T47D (cell line): Measurements from ENCODE around the gene CELSR1.
A peak's percentile ranks its signal among the peaks of the same experiment; 100 is the strongest.

Experiments
- DNase-seq, 2 experiments: peaks; one replicate each; pipeline versions ENCODE4 v3.0.0 to v3.0.0-alpha.2; 2011 to 2012; ENCODE audit warnings: low read depth in 1 of 2, low spot score in 1 of 2
- JUND ChIP-seq: IDR thresholded peaks from 2 replicates; pipeline ENCODE4 v1.6.1; 2012; ENCODE audit warnings: low read depth
- in situ Hi-C: cut with HindIII; loops from 2 replicates; pipeline ENCODE4 v1.10.0; 2016; ENCODE audit warnings: low sequenced_read_pairs, low pct_unique_long_range_greater_than_20kb

Gene CELSR1

GRCh38 chr22:46449116-46449691 is 88.2 kb downstream of the CELSR1 start:
- DNase-seq, result no peak
- TF ChIP-seq JUND, result no peak
- in situ Hi-C loops, result no loop called here

GRCh38 chr22:46448333-46448732 is 89.1 kb downstream of the CELSR1 start:
- DNase-seq, result no peak
- no peak for TF ChIP-seq JUND
- in situ Hi-C loops, result no loop called here

GRCh38 chr22:46447906-46448305 is 89.5 kb downstream of the CELSR1 start:
- in situ Hi-C loops, result no loop called here
- TF ChIP-seq JUND, result no peak
- no peak for DNase-seq

GRCh38 chr22:46446799-46447198 is 90.6 kb downstream of the CELSR1 start:
- in situ Hi-C loops, result no loop called here
- peak in 1 of 2 experiments; percentile 30 for DNase-seq
- TF ChIP-seq JUND, result no peak

GRCh38 chr22:46445771-46446420 is 91.5 kb downstream of the CELSR1 start:
- in situ Hi-C loops, result no loop called here
- no peak for DNase-seq
- no peak for TF ChIP-seq JUND

- TF ChIP-seq JUND, result no peak
- DNase-seq, result peak; percentile 41 to 82
- in situ Hi-C loops, result no loop called here
Measured at GRCh38 chr22:46444390-46444854, 93.0 kb downstream of the CELSR1 start.

GRCh38 chr22:46443850-46444389 is 93.5 kb downstream of the CELSR1 start:
- DNase-seq, result peak in 1 of 2 experiments; percentile 41
- in situ Hi-C loops, result no loop called here
- no peak for TF ChIP-seq JUND

- DNase-seq, result no peak
- TF ChIP-seq JUND, result no peak
- in situ Hi-C loops, result no loop called here
Measured at GRCh38 chr22:46442217-46442853, 95.1 kb downstream of the CELSR1 start.

GRCh38 chr22:46439576-46440465 is 97.6 kb downstream of the CELSR1 start:
- no peak for DNase-seq
- in situ Hi-C loops, result no loop called here

GRCh38 chr22:46439111-46439510 is 98.3 kb downstream of the CELSR1 start:
- no peak for TF ChIP-seq JUND
- DNase-seq, result no peak
- in situ Hi-C loops, result no loop called here

More at GRCh38 chr22:46439576-46440465, 97.6 kb downstream of the CELSR1 start:
- no peak for TF ChIP-seq JUND

GRCh38 chr22:46437671-46438440 is 99.6 kb downstream of the CELSR1 start:
- in situ Hi-C loops, result no loop called here
- no peak for TF ChIP-seq JUND
- no peak for DNase-seq

- in situ Hi-C loops, result no loop called here
- TF ChIP-seq JUND, result no peak
- no peak for DNase-seq
Measured at GRCh38 chr22:46436595-46437175, 100.7 kb downstream of the CELSR1 start.
